Lower leg skin (tissue), 3 donors: ENCODE data around the gene RAF1.

Experiments used
- POLR2A ChIP-seq, 2 donors: fragments of 450-650 bp; IDR thresholded peaks; one replicate each; pipeline ENCODE4 v1.6.1; 2016 to 2017; ENCODE audit warnings: antibody characterized with exemption in 2 of 2, mild to moderate bottlenecking in 1 of 2, moderate library complexity in 1 of 2
- TF ChIP-seq, protein P1 (sequence below), 3 donors: fragments of 450-650 bp; IDR thresholded peaks; one replicate each; pipeline ENCODE4 v1.5.1; 2016; ENCODE audit warnings: antibody characterized with exemption in 3 of 3, mild to moderate bottlenecking in 3 of 3, moderate library complexity in 2 of 3

DNA sequence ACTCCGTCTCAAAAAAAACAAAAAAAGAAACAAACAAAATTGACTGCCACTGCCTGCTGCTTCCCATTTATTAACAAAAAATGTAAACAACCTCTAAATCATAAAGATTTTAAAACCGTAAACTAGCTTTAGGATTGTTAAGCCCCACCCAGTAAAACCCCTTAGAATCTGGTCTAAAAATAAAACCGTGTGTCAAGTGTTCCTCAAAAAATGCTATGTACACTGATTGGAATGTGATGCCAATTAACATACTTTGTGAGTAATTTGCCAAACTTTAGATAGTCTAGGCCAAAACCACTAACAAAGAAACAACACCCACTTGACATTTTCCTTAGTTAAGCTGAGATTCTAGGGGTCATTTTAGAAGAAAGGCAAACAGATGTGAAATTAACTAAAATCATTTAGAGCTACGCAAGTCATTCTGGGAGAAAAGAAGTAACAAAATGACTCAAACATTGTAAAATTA is 5.3 kb downstream of the RAF1 start:
- TF ChIP-seq, protein P1, sequence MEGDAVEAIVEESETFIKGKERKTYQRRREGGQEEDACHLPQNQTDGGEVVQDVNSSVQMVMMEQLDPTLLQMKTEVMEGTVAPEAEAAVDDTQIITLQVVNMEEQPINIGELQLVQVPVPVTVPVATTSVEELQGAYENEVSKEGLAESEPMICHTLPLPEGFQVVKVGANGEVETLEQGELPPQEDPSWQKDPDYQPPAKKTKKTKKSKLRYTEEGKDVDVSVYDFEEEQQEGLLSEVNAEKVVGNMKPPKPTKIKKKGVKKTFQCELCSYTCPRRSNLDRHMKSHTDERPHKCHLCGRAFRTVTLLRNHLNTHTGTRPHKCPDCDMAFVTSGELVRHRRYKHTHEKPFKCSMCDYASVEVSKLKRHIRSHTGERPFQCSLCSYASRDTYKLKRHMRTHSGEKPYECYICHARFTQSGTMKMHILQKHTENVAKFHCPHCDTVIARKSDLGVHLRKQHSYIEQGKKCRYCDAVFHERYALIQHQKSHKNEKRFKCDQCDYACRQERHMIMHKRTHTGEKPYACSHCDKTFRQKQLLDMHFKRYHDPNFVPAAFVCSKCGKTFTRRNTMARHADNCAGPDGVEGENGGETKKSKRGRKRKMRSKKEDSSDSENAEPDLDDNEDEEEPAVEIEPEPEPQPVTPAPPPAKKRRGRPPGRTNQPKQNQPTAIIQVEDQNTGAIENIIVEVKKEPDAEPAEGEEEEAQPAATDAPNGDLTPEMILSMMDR (IDR thresholded peaks at IDR 0.05), result no peak
- no peak for TF ChIP-seq POLR2A (IDR thresholded peaks at IDR 0.05)
